GM12873 (cell line): Measurements from ENCODE around the gene CHCHD3.

Source experiments
- TF ChIP-seq, protein P1 (sequence below): IDR thresholded peaks from 2 replicates; pipeline ENCODE4 v1.5.1; 2012; ENCODE audit warnings: low read depth, mild to moderate bottlenecking, moderate library complexity, low read length, control low read depth; ENCODE audit not compliant: insufficient read depth; ENCODE audit errors: missing control alignments

The CHCHD3 gene

DNA sequence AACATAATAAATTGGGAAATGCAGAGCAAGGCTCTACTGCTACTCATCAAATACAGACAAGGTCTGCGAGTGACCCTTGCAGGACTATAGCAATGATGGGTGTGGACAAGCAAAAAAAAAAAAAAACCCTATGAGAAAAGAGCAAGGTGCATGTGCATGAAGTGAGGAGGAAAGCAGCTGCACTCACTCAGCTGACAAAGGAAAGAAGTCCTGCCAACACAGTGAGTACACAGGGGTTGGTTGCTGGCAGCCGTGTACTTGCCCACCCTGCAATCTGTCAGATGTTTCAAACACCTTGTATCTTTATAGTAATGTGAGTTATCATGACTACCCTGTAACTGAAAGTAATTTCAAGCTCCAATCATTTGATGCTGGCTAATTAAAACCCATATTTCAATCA, 20.5 kb downstream of the CHCHD3 start:
- TF ChIP-seq, protein P1, sequence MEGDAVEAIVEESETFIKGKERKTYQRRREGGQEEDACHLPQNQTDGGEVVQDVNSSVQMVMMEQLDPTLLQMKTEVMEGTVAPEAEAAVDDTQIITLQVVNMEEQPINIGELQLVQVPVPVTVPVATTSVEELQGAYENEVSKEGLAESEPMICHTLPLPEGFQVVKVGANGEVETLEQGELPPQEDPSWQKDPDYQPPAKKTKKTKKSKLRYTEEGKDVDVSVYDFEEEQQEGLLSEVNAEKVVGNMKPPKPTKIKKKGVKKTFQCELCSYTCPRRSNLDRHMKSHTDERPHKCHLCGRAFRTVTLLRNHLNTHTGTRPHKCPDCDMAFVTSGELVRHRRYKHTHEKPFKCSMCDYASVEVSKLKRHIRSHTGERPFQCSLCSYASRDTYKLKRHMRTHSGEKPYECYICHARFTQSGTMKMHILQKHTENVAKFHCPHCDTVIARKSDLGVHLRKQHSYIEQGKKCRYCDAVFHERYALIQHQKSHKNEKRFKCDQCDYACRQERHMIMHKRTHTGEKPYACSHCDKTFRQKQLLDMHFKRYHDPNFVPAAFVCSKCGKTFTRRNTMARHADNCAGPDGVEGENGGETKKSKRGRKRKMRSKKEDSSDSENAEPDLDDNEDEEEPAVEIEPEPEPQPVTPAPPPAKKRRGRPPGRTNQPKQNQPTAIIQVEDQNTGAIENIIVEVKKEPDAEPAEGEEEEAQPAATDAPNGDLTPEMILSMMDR, result no peak

DNA sequence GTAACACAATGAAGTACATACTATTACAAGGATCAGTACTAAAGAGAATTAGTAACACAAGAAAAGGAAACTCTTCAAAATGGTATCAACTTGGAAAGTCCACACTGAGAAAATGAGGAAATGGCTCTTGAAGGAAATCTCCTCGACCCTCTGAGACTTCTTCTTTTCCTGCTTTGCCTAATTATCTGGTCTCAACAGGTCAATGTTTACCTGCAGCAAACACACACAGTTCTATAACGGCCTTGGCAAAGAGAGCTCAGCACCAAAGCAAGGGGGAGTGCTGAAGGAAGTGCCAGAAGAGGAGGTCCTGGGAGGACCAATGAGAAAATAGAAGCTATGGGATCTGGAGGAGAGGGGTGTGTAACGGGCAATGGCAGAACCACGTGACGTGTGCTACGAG, 21.9 kb downstream of the CHCHD3 start:
- TF ChIP-seq, protein P1, result no peak

DNA sequence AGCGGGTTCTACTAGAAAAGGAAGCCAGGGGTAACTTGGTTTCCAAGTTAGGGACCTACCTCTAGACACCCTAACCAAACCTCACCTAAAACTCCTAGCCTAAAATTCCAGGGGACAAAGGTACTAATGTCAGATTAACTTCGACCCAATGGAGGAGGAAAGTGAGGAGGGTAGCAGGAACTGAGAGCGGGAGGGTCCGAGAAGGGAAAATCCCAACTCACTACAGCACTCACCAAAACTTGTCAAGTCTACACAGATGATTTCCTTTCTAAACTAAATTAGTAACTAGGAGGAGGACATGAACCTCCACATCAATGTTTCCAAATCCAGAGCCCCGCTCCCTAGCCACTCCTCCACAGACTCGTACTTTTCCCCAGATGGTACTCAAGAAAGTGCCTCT, 22.6 kb downstream of the CHCHD3 start:
- TF ChIP-seq, protein P1, result no peak

DNA sequence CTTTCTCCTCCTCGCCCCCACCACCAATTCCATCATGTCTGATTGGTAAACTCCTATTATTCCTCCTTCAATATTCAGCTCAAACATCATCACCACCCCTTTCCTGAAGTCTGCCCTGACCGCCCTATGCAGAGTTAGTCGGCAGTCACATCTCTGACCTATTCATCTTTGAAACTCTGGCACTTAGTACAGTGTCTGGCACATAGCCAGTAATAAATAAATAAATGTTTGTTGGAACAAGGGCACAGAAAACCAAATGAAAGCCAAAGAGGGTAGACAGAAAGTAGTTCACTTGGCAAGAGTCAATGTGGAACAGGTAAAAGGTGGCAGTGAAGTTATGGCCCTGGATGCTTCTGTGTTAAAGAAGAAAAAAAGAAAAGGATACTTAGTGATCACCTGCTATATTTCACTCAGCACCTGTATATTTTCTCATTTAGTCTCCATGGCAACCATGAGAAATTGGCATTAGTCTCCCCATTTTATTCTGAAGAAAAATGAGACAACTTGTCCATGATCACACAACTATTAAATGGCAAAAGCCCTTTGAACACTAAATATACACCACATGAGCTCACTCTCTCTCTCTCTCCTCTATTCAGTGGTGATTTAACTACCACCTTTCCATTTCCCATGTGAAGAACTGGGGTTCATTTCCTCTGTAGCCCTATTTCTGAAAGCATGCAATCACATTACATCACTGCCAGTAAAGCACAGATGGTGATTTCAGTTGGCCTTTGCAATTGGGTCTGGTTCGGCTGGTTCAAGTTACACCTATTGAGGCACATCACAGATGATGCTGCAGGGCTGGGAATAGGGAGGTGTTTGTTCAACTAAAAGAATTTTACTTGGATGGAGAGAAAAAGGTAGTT, 25.3 kb downstream of the CHCHD3 start:
- TF ChIP-seq, protein P1, result no peak

DNA sequence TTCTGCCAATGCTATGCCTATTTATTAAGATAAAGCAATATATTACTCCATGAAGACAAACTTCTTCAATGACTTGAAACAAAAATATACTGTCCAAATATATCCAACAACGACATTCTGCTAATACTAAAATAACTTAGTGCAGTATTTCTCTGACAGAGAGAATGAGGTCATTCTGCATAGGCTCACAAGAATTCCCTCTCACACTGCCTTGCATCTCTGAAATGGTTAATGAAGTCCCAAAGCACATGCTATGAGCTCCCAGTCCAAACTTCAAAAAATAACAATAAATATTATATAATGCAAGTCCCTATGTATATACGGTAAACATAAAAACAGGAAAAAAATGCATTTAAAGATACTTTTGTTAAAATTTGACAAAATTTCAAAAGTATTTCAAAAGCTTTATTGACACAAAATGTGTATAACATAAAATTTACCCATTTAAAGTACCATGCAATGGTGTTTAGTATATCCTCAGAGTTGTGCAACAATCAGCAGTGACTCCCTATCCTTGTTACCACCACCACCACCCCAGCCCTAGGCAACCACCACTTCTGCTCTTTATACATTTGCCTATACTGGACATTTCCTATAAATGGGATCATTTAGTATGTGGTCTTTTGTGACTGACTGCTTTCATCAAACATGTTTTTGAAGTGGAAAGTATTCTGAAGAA, 27.6 kb downstream of the CHCHD3 start:
- TF ChIP-seq, protein P1, result no peak

DNA sequence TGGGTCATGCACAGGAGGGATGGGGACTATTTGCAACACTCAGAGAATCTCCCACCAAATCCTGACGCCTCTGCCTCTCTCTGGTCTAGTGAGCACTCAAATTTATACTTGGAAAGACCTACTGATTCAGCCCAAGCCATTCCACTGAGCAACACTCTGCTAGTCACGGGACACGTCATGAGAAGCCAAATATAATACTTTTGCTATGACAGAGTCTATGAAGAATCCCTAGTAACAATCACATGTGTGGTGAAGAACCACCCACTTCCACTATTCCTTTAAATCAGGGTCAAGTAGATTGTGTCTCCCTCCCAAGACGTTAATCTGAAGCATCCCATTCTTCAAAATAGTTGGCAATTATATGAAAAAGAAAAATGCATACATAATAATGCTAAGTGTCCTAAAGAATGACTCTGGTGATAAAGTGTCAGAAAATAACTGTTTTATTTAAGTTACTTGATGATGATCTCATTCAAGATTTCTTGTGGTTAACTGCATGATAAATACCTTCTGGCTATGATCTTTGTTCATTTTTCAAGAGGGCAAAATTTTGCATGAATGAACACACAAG, 28.5 kb downstream of the CHCHD3 start:
- TF ChIP-seq, protein P1, result no peak

DNA sequence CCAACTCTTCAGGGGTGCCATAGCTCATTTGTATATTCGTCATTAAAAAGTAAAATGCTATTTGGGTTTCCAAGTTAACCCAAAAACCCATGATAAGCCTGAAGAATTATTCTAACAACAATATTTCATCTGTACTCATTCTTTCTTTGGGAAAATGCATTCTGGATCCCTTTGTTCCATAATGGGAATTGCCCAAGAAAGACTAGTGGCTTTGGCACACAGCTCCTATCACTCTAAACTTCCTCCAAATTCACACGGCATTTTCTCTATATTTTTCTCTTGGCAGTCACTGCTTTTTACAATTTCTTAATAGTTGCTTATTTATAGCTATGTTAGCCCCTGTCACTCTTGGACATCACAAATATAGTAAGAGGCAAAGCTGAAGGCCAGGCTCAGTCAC, 29.1 kb downstream of the CHCHD3 start:
- TF ChIP-seq, protein P1, result no peak
